ENCODE data around the gene SLC35F3.
"Not testable (repeated sequence)": the region's sequence is repeated elsewhere in the genome, so short reads cannot be mapped to it uniquely, and the experiment has no call there.

SLC35F3 gene

DNA sequence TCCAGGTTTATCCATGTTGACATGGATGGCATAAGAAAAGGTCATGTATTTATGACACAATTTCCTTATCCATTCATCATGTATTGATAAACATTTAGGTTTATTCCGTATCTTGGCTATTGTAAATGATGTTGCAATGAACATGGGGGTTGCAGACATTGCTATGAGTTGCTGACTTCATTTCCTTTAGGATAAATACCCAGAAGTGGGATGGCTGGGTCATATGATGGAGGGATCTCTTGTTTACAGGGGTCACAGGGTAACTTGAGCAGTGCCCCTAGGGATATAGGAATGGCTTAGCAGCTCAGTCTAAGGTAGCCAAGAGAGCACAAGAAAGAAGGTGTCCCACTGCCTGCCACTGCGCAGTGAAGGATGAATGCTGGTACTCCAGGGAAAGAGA, 239.2 kb downstream of the SLC35F3 start:
- DNase-seq (ENCODE audit: low read depth in 2 of 2) = no peak

DNA sequence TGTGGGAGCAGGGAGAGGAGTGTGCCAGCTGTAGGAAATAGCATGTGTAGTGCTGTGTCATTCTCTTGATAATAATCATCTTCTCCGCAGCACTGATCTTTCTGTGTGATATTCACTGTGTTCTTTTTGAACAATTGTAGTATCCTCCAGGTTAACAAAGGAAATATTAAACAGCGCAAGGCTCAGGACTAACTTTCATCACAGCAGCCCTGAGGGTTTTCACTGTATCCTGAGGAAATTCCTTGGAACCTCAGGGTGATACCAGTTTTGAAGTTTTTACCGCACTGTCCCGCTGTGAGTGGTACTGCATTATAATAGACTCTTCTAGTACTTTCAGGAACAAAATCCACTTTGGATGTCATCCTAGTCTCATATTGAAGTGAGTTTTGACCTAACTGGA, 240.4 kb downstream of the SLC35F3 start:
- DNase-seq (ENCODE audit: low read depth in 2 of 2) = no peak

DNA sequence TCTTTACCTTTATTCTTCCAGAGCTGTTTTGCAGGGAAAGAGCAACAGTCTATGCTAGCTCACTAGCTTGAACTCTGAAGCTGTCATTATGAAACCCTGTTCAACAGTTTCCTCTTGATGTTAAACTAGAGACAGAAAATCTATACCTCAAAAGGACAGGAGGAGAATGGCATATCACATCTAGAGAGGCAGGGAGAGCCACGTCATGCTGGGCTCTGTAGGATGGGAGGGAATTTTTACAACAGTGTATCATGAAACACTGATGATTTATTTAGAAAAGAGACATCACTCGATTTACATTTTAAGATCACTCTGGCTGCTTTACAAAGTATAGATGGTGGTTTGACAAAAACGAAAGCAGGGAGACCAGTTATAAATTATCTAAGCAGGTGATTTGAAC, 243.9 kb downstream of the SLC35F3 start:
- DNase-seq (ENCODE audit: low read depth in 2 of 2) = no peak

DNA sequence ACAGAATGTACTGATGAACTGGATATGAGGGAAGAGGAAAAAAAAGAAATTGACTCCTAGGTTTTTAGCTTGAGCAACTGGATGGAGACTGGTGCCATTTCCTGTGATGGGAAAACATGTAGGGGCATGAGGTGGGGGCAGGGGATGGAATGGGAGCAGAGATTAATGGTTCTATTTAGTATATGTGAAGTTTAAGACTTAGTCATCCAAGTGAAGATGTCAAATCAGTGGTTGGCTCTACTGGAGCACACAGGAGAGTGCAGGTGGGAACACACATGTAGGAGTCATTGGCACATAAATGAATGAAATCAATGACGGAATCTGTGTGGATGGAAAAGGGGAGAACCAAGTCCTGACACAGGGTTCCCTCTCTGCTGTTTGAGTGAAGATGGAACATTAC, 244.3 kb downstream of the SLC35F3 start:
- no peak for DNase-seq (ENCODE audit: low read depth in 2 of 2)

DNA sequence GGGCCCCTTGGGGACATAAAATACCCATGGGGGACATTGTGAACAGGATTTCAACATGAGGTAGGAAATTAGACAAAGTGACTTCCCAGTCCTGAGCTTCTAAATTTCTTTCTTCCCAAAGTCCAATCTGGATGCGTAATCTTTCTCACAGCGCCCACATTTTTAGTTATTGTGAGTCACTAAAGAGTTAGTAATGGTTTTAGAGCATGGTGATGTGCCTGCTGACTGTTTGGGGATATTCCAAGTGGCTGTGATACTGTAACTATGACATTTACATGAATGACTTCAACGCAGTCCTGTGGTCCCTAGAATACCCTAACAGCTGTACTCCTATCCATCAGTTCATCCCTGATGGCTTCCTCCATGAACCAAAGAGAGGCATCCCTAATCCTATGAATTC, 244.7 kb downstream of the SLC35F3 start:
- no peak for DNase-seq (ENCODE audit: low read depth in 2 of 2)

DNA sequence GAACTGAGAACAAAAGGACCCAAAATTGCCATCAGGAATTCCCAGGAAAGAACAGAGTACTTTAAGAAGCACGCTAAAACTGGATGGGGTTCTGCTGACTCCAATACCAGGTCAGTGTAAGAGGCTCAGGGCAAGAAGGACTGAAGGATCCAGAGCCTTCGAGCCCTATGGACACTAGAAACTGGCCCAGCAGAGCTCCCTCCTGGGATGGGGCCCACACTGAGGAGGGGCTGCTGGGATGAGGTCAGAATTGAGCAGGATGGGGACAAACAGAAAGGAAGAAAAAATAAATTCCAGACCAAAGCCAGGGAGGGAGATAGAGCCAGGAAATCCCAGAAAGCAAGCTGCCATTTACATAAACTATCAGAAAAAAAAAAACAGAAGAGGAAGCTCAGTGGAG, 246.4 kb downstream of the SLC35F3 start:
- DNase-seq (ENCODE audit: low read depth in 2 of 2) = no peak

DNA sequence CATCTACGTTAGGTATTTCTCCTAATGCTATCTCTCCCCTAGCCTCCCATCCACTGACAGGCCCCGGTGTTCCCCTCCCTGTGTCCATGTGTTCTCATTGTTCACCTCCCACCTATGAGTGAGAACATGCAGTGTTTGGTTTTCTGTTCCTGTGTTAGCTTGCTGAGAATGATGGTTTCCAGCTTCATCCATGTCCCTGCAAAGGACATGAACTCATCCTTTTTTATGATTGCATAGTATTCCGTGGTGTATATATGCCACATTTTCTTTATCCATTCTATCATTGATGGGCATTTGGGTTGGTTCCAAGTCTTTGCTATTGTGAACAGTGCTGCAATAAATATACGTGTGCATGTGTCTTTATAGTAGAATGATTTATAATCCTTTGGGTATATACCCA, 247.9 kb downstream of the SLC35F3 start:
- not testable (repeated sequence) for DNase-seq (ENCODE audit: low read depth in 2 of 2)

DNA sequence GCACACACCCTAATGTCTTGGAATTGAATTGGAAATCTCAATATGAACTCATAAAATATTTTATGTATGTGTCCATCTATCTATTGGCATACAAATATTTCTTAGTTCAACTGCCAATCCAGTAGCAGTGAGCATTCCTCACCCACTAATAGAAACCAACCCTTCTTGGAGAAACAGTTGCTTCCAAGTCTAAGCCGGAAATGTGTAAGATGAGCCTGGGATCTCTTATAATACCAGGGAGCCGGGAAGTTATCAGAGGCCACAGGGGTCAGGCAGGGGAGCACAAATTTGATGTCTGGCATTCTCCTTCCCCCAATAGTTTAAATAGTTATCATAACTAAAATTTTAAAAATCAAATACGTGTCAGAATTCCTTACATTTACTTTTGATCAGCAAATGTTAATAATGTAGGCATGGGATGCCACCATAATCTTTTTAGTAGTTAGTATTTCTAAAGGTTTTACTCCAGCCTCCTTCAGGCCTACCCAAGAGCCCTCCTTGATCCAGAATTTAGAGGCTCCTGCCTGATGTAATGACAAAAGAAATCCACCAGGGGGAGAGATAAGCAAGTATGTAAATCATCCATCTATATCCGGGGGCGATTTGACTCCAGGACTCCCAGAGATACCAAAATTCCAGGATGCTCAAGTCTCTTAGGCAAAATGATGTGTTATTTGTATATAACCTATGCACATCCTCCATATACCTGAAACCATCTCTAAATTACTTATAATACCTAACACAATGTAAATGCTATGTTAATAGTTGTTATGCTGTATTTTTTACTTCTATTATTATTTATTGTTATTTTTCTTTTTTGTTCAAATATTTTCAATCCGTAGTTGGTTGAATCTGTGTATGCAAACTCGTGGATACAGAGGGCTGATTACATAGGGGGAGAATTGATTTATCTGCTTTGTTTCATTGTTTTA, 250.1 kb downstream of the SLC35F3 start:
- DNase-seq (ENCODE audit: low read depth in 2 of 2) = no peak

DNA sequence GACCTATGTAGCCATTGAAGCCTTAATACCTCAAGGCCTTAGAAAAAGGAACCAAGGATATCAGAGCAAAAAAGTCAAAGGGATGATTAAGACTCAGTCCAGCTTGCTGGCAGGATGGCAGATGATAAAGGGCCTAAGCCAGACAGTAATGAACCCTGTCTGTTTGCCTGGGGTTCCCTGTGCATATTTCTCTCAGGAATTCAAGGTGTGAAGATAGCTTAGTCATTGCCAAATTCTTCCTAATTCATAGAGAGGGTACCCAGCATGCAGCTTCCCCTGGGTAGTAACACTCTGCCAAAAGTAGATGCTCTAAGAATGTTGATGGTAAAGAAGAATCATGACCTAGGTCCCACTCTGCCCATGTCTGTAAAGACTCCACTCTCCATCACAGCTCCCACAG, 258.2 kb downstream of the SLC35F3 start:
- DNase-seq (ENCODE audit: low read depth in 2 of 2) = no peak

DNA sequence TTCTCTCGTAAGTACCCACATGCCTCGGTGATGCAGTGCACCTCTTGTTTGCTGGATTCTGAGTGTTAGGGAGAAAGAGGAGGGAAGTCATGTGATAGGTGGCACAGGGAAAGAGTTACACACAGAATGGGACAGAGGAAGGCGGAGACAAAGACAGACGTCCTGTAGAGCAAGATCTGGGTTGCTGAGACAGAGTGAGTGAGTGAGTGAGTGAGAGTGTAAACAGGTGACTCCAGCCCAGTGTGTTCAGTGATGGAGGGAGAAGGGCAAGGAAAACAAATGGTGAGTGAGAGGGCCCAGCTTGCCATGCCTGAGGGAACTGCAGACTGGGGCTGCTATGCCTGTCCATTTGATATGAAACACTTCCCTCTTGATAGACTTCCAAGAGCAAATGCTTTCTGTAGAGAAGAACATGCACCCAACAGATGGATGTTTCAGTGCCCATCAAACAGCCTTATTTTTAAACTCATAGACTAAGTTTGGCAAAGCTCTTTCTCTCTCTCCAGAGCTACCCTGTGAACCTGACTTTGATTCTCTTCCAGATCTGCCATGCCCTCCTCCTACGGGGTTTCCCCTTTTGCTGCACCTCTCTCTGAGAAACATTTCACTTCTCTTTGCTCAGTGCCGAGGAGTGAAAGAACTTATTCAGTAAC, 258.9 kb downstream of the SLC35F3 start:
- no peak for DNase-seq (ENCODE audit: low read depth in 2 of 2)

DNA sequence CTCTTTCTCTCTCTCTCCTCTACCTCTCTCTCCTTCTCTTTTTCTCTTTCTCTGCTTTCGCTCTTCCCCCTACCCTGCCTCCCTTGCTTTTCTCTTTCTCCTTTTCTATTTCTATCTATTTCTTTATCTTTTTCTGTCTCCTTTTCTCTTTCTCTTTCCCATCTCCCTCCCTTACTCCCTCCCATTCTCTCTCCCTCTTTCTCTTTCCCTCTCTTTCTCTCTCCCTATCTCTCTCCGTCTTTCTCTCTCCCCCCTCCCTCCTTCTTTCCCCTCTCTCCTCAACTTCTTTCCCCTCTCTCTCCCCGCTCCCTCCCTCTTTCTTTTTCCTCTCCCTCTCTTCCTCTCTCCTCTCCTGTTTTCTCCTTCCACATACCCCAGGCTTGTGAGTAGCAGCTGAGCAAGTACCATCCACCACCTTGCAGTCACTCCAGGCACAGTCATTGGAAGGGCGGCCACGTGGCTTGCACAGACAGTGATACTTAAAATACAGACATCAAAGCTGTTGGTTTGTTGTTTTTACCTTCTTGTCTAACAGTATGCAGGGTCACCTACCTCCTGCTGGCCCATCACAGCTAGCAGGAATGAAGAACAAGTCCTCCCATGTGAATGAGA, 259.7 kb downstream of the SLC35F3 start:
- DNase-seq (ENCODE audit: low read depth in 2 of 2) = no peak

DNA sequence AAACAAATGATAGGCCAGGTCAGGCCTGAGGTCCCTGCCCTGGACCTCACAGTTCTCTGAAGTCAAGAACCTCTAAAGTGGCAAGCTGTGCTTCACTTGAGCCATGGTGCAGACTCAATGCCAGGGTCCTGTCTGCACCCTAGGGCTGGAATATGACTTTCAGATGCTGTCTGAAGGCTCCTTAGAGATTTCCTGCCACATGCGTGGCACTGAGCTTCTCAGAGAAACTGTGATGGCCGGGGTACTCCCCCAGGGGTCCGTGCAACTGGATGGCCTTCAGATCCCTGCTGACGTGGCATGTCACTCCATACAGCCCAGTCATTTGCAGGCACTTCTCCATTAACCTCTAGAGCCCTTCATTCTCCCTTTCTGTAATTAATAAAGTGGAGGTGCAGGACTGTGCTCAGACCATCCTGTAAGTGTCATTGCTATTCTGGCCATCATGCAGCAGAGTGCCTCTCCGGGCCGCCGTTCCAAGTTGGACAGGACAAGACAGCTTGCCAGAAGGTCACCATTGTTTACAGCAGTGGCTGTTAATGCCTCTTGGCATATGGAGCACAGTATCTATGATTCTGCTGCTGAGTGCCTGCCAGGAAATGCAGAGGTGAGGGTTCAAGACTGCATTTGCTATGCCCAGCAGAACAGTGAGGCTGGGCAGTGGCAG, 263.7 kb downstream of the SLC35F3 start:
- no peak for DNase-seq (ENCODE audit: low read depth in 2 of 2)

DNA sequence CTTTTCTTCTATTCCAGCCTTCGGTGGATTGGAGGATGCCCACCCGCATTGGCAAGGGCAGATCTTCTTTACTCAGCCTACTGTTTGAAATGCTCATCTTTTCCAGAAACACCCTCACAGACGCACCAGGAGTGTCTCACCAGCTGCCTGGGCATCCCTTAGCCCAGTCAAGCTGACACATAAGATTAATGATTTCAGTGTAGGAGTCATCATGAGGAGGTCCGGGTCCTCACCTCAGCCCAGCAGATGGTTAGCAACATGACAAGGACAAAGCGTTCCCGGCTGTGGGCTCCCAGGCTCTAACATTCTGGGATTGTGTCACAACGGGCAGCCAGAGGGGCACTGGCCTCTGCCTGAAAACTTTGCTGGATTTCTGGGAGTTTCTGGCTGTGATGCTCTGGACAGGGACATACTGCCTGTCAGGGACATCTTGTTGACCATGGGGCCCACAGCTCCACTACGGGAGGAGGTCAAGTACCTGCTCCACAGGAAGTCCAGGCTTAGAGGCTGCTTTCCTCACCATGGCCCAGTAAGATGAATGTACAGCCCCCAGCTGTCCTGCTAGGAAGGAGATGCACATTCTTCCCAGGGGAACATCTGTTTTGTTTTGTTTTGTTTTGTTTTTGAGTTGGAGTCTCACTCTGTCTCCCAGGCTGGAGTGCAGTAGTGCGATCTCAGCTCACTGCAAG, 264.8 kb downstream of the SLC35F3 start:
- no peak for DNase-seq (ENCODE audit: low read depth in 2 of 2)

DNA sequence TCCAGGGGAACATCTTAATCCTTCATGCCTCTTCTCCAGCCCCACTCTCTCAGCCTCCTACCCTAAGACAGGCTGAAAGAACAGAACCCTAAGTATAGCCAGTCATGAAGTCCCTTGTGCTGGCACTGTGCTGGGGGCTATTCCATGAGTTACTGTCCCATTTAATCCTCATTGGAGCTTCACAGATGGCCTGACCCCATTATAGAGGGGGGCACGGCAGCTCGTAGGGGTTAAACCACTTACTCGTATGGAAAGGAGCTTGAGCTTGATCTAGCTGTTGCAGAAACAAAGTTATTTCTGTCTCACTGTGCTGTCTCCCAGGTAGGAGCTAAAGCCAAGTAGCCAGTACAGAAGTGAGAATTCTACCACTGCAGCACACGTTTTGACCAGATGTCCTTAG, 265.6 kb downstream of the SLC35F3 start:
- DNase-seq (ENCODE audit: low read depth in 2 of 2) = no peak

DNA sequence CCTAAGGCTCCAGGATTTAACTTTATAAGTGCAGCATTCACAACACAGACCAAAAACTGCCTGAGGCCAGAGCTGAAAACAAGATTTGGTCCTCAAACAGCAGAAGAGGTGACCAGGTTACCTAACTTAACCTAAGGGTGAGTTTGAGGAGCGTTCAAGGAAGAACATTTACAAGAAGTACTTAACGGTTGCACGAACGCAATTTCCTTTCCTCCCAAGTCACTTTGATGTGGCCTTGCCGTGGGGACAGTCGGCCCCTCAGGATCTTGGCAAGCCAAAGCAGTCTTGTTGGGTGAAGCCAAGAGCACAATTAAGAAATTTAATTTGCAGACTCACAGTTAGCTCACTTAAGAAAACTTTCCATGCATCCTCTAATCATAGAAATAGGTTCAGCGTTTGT, 266.1 kb downstream of the SLC35F3 start:
- no peak for DNase-seq (ENCODE audit: low read depth in 2 of 2)

DNA sequence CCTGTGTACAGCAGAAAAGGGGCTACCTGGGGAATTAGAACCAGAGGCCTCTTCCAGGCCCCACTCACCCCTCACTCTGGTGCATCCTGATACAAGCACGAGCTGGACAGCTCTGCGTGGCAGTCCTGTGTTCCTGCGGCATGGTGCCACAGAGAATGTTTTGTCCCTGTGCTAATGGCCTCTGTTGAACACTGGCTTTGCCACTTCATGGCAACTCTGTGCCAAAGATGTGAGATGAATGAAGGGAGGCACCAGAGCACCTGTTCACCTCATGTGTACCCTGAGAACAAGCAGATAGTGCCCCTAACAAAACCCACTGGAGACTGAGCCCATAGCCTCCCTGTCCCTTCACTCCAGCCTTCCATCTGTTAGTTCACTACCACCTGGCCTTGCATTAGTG, 269.5 kb downstream of the SLC35F3 start:
- no peak for DNase-seq (ENCODE audit: low read depth in 2 of 2)

DNA sequence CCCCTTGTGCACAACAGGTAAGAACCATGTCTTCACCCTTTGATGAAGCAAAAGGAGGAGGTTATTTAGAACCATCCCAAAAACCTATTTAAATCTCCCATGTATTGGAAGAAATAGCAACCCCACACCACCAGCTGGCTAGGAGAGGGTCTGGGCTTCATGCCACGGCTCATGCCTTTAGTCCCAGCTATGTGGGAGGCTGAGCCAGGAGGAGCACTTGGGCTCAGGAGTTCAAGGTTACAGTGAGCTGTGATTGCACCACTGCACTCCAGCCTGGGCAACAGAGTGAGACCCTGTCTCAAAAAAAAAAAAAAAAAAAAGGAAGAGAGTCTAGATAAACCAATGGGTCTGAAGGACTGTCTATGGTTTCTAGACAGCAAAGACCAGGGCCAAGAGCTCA, 270.9 kb downstream of the SLC35F3 start:
- DNase-seq (ENCODE audit: low read depth in 2 of 2) = no peak

DNA sequence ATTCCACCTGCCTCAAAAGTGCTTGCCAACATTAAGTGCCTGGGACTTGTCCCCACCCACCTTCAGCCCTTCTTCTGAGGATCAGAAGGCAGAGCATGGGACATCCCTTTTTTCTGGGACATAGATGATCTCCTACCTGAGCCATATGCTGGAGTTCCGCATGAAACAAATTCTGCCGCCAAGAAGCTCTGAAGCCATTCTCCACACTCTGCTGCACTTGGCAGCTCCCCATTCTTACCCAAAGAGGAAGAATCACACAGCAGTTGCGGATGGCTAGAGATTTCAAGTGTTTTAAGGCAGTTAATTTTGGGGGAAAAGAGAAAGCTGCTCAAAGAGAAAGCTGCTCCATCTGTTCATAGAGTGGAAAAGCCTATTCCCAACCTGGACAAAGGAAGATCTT, 271.5 kb downstream of the SLC35F3 start:
- DNase-seq (ENCODE audit: low read depth in 2 of 2) = no peak

DNA sequence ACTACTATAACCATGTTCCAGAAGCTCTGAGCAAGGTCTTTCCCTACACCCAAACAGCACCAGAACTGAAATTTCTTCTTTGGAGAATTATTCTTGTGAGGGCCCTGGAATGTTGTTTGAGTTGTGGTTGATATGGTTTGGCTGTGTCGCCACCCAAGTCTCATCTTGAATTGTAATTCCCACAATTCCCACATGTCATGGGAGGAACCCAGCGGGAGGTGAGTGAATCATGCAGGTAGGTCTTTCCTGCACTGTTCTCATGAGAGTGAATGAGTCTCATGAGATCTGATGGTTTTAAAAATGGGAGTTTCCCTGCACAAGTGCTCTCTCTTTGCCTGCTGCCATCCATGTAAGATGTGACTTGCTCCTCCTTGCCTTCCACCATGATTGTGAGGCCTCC, 272.4 kb downstream of the SLC35F3 start:
- DNase-seq (ENCODE audit: low read depth in 2 of 2) = not testable (repeated sequence)

DNA sequence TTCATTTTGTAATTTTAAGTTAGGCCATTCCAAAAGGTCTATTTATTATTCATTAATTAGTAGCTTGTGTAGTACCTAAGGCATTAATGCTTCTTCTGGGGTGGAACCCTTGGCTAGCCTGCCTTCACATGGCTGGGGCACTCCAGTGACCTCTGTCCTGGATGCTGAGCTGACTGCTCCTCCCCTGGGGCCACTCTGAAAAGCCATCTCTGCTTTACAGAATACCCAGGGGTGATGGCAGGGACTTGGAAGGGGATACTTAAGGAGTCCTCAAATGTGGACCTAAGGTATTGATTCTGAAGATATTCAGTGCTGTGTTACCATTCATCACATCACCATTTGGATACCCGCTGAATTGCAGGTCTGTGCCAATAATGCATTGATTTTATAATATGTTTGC, 281.0 kb downstream of the SLC35F3 start:
- no peak for DNase-seq (ENCODE audit: low read depth in 2 of 2)

DNA sequence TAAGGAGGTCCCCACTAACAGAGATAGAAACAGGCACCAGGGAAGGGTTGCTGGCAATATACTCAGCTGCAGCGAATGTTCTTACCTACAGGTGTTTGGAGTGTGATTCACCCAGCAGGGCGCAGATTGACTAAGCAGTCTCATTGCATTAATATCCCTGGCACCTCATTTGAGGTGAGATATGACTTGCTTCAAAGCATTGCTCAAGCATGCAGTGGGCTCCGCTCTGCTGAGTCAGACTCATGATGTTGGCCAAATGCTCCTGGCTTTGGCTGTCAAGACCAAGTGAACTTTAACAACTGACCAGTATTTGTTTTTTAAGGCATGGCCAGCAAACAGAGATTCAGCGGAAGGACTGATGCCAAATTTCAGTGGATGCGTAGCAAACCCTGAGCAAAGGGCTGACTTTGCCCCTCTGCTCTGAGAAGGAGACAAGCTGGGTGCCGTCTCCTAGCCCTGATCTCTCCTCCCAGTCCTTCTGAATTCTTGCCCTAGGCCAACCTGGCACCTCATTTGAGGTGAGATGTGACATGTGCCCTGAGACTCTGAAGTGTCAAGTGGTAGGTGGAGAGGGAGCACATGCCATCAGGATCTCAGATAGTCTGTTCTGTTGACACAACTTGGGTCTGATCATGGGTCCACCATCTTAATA, 281.7 kb downstream of the SLC35F3 start:
- DNase-seq (ENCODE audit: low read depth in 2 of 2) = no peak

Measured in stimulated activated CD8-positive, alpha-beta memory T cell treated with anti-CD3 and anti-CD28 coated beads, Interleukin-7, amount 100 ng/mL, for 1 hour (primary cell).